HG03139 (cell line): ENCODE data around the gene PTGES3.
"Not testable (repeated sequence)": the region's sequence is repeated elsewhere in the genome, so short reads cannot be mapped to it uniquely, and the experiment has no call there.

Experiments used
- ATAC-seq: cut with Tn5 transposase; IDR thresholded peaks from one replicate; pipeline ENCODE4 v1.9.1; 2021; ENCODE audit not compliant: unreplicated experiment

Gene PTGES3

GRCh38 chr12:56709759-56710376 lies 21.8 kb upstream of the PTGES3 start:
- ATAC-seq: no peak

- not testable (repeated sequence) for ATAC-seq
These were observed 16.4 kb upstream of the PTGES3 start for GRCh38 chr12:56704522-56704921.

- no peak for ATAC-seq
These were observed 11.1 kb upstream of the PTGES3 start for GRCh38 chr12:56699020-56699661.

GRCh38 chr12:56695327-56696101 lies 7.4 kb upstream of the PTGES3 start:
- ATAC-seq: no peak

- no peak for ATAC-seq
These were observed 6.1 kb upstream of the PTGES3 start for GRCh38 chr12:56694161-56694560.

GRCh38 chr12:56688846-56689109 lies 694 bp upstream of the PTGES3 start:
- ATAC-seq: no peak

- ATAC-seq: peak; percentile 27
These were observed 608 bp downstream of the PTGES3 start for GRCh38 chr12:56687223-56688128.

GRCh38 chr12:56684745-56685359 lies 3.2 kb downstream of the PTGES3 start:
- no peak for ATAC-seq

GRCh38 chr12:56682323-56682722 lies 5.8 kb downstream of the PTGES3 start:
- ATAC-seq: no peak

GRCh38 chr12:56679883-56680575 lies 8.1 kb downstream of the PTGES3 start:
- ATAC-seq: no peak

GRCh38 chr12:56678852-56679251 lies 9.2 kb downstream of the PTGES3 start:
- no peak for ATAC-seq

- no peak for ATAC-seq
These were observed 10.4 kb downstream of the PTGES3 start for GRCh38 chr12:56677680-56678079.

- no peak for ATAC-seq
These were observed 11.1 kb downstream of the PTGES3 start for GRCh38 chr12:56676851-56677580.

GRCh38 chr12:56671608-56672007 lies 16.5 kb downstream of the PTGES3 start:
- ATAC-seq: no peak

- ATAC-seq: no peak
These were observed 17.2 kb downstream of the PTGES3 start for GRCh38 chr12:56670836-56671235.

- ATAC-seq: no peak
These were observed 20.0 kb downstream of the PTGES3 start for GRCh38 chr12:56668197-56668457.

GRCh38 chr12:56661979-56662638 lies 26.0 kb downstream of the PTGES3 start:
- no peak for ATAC-seq

GRCh38 chr12:56661560-56661959 lies 26.5 kb downstream of the PTGES3 start:
- ATAC-seq: no peak

- ATAC-seq: no peak
These were observed 29.2 kb downstream of the PTGES3 start for GRCh38 chr12:56658921-56659320.
